ENCODE data around the gene ZSCAN5B. TPM values are rescaled to one million over a fixed set of nuclear protein-coding genes. Genes with fewer than 3 reads are reported as not detected.
A peak's percentile ranks its signal among the peaks of the same experiment; 100 is the strongest.

ZSCAN5B gene
- total RNA-seq, 1 donor from 2014 or later: not detected

DNA sequence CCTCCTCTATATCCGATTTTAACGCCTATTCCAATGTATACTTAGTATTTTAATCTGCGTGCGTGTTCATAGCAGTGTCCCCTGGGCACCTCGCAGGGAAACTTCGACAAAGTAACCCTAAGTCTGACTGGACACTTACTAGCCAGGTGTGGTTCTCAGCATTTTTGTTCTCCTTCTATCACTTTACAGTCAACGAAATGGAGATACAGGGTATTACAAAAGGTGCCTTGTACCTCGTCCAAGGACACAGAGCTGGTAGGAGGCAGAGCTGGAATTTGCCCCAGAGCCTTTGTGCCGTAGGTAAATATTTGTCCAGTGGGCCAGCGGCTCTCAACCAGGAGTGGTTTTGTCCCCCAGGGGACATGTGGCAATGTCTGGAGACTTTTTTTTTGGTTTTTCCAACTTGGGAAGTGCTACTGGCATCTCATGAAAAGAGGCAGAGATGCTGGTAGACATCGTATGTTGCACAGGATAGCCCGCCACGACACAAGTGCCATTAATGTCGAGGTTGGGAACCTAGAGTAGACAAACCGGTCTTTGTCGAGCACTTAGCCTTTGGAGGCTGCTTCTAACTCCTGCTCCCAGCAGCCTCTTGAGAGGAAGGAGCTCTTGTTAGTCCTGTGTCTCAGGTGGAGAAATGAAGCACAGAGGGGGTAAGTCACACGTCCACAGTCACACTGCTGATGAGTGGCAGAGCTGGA, 55.3 kb downstream of the ZSCAN5B start:
- Mint-ChIP-seq H3K4me3 (ENCODE audit: unreplicated experiment) (peak overlapping the region; percentile 84), H3K27ac (ENCODE audit: unreplicated experiment) (no peak overlapping the region), H3K4me1 (ENCODE audit: unreplicated experiment) (peaks cover 15% of the 10 kb centered on the region), H3K36me3 (ENCODE audit: low read depth, unreplicated experiment) (peaks cover 6% of the 10 kb centered on the region), H3K27me3 (ENCODE audit: unreplicated experiment) (peaks cover 11% of the 10 kb centered on the region), H3K9me3 (ENCODE audit: unreplicated experiment) (no peaks in the 10 kb centered on the region)
- TF ChIP-seq, protein P1, sequence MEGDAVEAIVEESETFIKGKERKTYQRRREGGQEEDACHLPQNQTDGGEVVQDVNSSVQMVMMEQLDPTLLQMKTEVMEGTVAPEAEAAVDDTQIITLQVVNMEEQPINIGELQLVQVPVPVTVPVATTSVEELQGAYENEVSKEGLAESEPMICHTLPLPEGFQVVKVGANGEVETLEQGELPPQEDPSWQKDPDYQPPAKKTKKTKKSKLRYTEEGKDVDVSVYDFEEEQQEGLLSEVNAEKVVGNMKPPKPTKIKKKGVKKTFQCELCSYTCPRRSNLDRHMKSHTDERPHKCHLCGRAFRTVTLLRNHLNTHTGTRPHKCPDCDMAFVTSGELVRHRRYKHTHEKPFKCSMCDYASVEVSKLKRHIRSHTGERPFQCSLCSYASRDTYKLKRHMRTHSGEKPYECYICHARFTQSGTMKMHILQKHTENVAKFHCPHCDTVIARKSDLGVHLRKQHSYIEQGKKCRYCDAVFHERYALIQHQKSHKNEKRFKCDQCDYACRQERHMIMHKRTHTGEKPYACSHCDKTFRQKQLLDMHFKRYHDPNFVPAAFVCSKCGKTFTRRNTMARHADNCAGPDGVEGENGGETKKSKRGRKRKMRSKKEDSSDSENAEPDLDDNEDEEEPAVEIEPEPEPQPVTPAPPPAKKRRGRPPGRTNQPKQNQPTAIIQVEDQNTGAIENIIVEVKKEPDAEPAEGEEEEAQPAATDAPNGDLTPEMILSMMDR (IDR thresholded peaks at IDR 0.05; ENCODE audit: unreplicated experiment): no peak
- no peak for DNase-seq (ENCODE audit: low spot score)

DNA sequence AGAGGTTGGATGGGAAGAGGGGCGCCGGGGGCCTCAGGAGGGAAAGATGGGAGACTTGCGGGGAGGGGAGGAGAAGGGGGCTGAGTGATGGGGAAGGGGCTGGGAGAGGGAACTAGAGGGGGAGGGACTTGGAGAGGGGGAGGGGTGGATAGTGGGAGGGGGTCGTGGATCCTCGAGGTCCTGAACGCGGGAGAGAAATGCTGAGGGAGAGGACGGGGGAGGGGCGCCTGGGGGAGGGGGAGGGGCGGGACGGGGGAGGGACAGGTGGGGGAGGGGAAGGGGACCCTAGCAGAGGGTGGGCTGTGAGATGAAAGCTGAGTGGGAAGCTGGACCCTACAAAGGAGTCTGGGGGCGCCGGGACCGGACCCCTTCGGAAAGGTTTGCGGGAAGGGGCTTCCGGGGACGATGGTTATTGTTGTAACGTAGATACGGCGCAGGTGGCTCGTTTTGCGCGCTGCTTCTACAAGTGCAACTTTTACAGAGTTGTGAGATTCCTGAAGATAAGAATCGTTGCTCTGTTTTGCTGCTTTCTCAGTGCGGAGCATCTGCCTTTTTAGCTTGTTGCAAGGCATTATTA, 56.1 kb downstream of the ZSCAN5B start:
- no peak overlapping the region for H3K27ac Mint-ChIP-seq (ENCODE audit: unreplicated experiment)
- H3K4me1 Mint-ChIP-seq (ENCODE audit: unreplicated experiment): peaks cover 15% of the 10 kb centered on the region
- H3K36me3 Mint-ChIP-seq (ENCODE audit: low read depth, unreplicated experiment): peaks cover 6% of the 10 kb centered on the region
- H3K4me3 Mint-ChIP-seq (ENCODE audit: unreplicated experiment): peak overlapping the region; percentile 86
- H3K27me3 Mint-ChIP-seq (ENCODE audit: unreplicated experiment): peaks cover 11% of the 10 kb centered on the region
- no peaks in the 10 kb centered on the region for H3K9me3 Mint-ChIP-seq (ENCODE audit: unreplicated experiment)
- TF ChIP-seq, protein P1 (IDR thresholded peaks at IDR 0.05; ENCODE audit: unreplicated experiment): no peak
- peak; percentile 19 for DNase-seq (ENCODE audit: low spot score)

DNA sequence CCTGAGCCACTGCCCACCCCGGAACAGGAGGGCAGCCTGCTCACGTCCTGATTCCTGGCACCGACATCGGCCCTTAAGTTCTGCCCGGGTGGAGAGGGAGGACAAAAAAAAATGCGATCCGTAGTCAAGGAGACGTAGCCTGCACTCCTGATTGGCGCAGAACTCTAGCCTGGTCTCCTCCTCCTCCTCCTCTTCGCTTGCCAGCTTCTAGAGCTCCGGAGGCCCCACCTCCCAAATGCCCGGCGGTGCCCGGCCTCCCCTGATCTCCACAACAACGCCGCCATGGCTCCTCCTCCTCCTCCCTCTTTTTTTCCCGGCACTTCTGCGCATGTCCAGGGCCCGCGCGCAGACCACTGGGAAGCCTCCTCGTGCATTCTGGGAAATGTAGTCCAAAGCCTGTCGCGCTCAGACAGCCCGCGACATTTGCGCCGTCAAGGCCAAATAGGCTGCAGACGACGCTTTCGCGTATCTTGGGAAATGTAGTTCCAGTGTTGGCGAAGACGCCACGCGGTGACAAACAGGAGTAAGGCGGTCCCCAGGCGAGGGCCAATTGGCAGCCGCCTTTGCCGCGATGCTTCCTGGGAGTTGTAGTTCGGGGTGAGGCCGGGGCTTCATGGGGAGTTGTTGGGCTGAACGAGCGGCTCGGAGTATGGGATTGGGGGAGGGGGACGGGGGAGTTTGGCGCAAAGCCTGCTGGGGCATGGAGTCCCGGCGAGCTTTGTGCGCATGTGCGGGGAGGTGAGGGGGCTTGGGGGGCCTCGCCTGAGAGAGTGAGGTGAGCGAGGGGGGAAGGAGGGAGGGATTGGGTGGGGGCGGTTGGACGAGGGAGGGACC, 56.8 kb downstream of the ZSCAN5B start, which contains the start of gene ZNF444:
TSS of gene ZNF444 (plus strand) at position 705 of the 834 bp plus-strand sequence. CDS start 5,625 bp downstream, outside the sequence.
- peak within 1 kb of the TSS; percentile 86 for H3K4me3 Mint-ChIP-seq (ENCODE audit: unreplicated experiment)
- peak within 1 kb of the TSS; percentile 92 for H3K27ac Mint-ChIP-seq (ENCODE audit: unreplicated experiment)
- H3K4me1 Mint-ChIP-seq (ENCODE audit: unreplicated experiment): peaks cover 15% of the 10 kb centered on the region
- H3K36me3 Mint-ChIP-seq (ENCODE audit: low read depth, unreplicated experiment): peaks cover 6% of the 10 kb centered on the region
- H3K27me3 Mint-ChIP-seq (ENCODE audit: unreplicated experiment): peaks cover 11% of the 10 kb centered on the region
- peak; percentile 97 for DNase-seq (ENCODE audit: low spot score)
- no peaks in the 10 kb centered on the region for H3K9me3 Mint-ChIP-seq (ENCODE audit: unreplicated experiment)
- TF ChIP-seq, protein P1 (IDR thresholded peaks at IDR 0.05; ENCODE audit: unreplicated experiment): no peak

DNA sequence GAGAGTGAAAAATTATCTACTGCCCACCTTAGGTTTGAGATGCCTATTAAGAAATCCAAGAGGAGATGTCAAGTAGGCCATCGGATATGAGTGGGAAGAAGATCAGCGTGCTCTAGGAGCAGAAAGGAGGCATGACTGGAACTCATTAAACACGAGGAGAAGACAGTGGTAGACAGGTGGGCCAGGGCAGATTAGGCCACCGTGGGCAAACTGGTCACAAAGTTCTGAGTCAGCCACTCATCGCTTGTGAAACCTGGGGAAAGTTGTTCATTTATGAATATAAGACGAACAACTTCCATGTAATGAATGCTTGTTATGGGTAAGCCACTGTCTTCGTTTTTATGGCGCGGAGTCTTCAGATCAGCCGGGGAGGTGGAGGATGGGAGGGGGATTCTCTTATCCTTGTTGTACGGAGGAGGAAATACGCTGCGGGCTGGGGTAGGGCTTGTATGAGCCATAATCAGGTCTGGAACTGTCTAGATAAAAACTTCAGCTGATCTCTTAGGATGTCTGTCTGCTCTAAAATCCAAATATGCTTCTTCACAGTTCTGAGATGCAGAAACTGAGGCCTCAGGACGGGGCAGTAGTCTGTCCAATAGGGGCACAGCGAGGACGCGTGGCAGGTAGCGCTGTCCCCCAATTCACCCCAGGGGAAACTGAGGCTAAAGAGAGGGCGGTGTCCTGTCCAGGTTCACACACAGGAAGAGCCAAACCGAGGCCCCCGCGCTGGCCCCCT, 57.6 kb downstream of the ZSCAN5B start:
- Mint-ChIP-seq H3K36me3 (ENCODE audit: low read depth, unreplicated experiment) (peaks cover 6% of the 10 kb centered on the region), H3K27ac (ENCODE audit: unreplicated experiment) (peak overlapping the region; percentile 92), H3K4me3 (ENCODE audit: unreplicated experiment) (peak overlapping the region; percentile 86), H3K9me3 (ENCODE audit: unreplicated experiment) (no peaks in the 10 kb centered on the region), H3K4me1 (ENCODE audit: unreplicated experiment) (peaks cover 15% of the 10 kb centered on the region), H3K27me3 (ENCODE audit: unreplicated experiment) (peaks cover 11% of the 10 kb centered on the region)
- TF ChIP-seq, protein P1 (IDR thresholded peaks at IDR 0.05; ENCODE audit: unreplicated experiment): no peak
- no peak for DNase-seq (ENCODE audit: low spot score)

Other genes starting within 250 kb of the ZSCAN5B start
- not detected for gene NLRP8, start 250.0 kb downstream of the ZSCAN5B start, total RNA-seq (ENCODE audit: unreplicated experiment)
- gene NLRP5, start 211.0 kb downstream of the ZSCAN5B start, total RNA-seq (ENCODE audit: unreplicated experiment): not detected
- gene ZNF787, start 76.5 kb downstream of the ZSCAN5B start, total RNA-seq (ENCODE audit: unreplicated experiment): 31.2 TPM
- 40.8 TPM for gene ZNF444, start 56.5 kb downstream of the ZSCAN5B start, total RNA-seq (ENCODE audit: unreplicated experiment)
- not detected for gene GALP, start 21.8 kb downstream of the ZSCAN5B start, total RNA-seq (ENCODE audit: unreplicated experiment)
- not detected for gene ZSCAN5C, start 4.5 kb upstream of the ZSCAN5B start, total RNA-seq (ENCODE audit: unreplicated experiment)
- gene EDDM13, start 75.0 kb upstream of the ZSCAN5B start, total RNA-seq (ENCODE audit: unreplicated experiment): not detected
- gene ZSCAN5A, start 117.1 kb upstream of the ZSCAN5B start, total RNA-seq (ENCODE audit: unreplicated experiment): 10.4 TPM
- gene ZNF582, start 195.8 kb upstream of the ZSCAN5B start, total RNA-seq (ENCODE audit: unreplicated experiment): 3.5 TPM
- gene ZNF583, start 206.5 kb upstream of the ZSCAN5B start, total RNA-seq (ENCODE audit: unreplicated experiment): 7.8 TPM